Measurements from ENCODE around the gene MBD3L1.

The MBD3L1 gene

GRCh38 chr19:8884416-8884815, 52.2 kb downstream of the MBD3L1 start:
- DNase-seq: no peak

GRCh38 chr19:8887364-8887763, 55.2 kb downstream of the MBD3L1 start:
- no peak for DNase-seq

DNA sequence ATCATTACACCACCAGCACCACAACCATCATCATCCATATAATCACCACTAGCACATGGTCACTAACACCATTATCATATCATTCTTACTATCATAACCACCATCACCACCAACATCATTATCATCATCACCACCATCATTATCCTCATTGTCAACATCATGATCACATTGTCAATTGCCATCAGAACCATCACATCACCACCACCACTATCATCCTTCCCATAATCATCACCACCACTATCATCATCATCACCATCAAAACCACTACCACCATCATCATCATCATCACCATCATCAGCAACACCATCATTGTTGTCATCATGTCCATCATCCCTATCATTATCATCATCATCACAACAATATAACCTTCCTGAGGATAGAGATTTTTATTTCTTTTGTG, 58.1 kb downstream of the MBD3L1 start:
- DNase-seq: no peak
